ENCODE measurements around the gene TACC2.
A peak's percentile ranks its signal among the peaks of the same experiment; 100 is the strongest.

DNA sequence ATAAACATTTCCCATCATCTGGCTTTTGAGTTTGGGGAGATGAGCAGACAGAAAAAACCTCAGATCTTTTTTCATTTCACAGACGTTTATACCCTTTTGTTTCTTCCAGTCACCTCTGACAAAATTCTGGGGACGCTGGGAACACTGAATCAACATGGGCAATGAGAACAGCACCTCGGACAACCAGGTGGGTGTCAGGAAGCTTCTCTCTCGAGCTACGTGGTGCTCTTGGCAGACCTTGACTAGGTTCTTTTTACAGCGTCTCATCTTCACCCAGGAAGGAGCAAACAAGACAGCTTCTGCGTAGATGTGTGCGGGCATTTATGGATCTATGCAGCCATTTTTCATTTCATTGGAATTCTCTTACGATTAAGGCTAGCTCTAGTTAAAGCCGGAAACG lies 32.9 kb downstream of the TACC2 start:
- TF ChIP-seq, protein P1, sequence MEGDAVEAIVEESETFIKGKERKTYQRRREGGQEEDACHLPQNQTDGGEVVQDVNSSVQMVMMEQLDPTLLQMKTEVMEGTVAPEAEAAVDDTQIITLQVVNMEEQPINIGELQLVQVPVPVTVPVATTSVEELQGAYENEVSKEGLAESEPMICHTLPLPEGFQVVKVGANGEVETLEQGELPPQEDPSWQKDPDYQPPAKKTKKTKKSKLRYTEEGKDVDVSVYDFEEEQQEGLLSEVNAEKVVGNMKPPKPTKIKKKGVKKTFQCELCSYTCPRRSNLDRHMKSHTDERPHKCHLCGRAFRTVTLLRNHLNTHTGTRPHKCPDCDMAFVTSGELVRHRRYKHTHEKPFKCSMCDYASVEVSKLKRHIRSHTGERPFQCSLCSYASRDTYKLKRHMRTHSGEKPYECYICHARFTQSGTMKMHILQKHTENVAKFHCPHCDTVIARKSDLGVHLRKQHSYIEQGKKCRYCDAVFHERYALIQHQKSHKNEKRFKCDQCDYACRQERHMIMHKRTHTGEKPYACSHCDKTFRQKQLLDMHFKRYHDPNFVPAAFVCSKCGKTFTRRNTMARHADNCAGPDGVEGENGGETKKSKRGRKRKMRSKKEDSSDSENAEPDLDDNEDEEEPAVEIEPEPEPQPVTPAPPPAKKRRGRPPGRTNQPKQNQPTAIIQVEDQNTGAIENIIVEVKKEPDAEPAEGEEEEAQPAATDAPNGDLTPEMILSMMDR (IDR thresholded peaks at IDR 0.05 in 4 of 5, conservative IDR thresholded peaks at IDR 0.05 in 1 of 5), result no peak
- peak in 1 of 2 donors; percentile 36 for TF ChIP-seq POLR2A (IDR thresholded peaks at IDR 0.05)

Measured in gastrocnemius medialis (tissue), 4 donors.